ENCODE data around the gene PAK6.

DNA sequence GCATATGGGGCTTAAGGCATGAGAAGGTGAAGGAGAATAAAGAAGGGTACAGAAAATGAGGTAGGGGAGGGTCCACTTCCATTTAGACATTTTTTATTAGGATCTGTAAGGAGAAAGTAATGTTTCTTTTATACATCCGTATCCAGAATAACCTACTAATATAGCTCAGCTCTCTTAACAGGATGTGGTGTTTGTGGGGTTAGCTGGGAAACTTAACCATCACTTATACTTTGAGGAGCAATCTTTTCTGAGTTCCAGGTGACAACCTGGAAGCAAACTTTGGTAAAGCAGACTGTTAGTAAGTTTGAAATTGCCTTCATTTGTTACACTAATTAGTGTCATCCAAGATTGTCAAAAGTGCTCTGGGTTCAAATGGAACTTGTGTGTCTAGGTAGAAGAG is 41.4 kb upstream of the PAK6 start:
- TF ChIP-seq MAFK (IDR thresholded peaks at IDR 0.05; ENCODE audit: partially characterized antibody) (no peak), POLR2A (IDR thresholded peaks at IDR 0.05; ENCODE audit: low read length) (no peak), KDM5A (IDR thresholded peaks at IDR 0.05) (no peak), ZC3H11A (IDR thresholded peaks at IDR 0.05) (no peak), JUN (IDR thresholded peaks at IDR 0.05) (no peak), RARB (CRISPR knock-in tag; IDR thresholded peaks at IDR 0.05) (no peak)
- TF ChIP-seq, protein P1, sequence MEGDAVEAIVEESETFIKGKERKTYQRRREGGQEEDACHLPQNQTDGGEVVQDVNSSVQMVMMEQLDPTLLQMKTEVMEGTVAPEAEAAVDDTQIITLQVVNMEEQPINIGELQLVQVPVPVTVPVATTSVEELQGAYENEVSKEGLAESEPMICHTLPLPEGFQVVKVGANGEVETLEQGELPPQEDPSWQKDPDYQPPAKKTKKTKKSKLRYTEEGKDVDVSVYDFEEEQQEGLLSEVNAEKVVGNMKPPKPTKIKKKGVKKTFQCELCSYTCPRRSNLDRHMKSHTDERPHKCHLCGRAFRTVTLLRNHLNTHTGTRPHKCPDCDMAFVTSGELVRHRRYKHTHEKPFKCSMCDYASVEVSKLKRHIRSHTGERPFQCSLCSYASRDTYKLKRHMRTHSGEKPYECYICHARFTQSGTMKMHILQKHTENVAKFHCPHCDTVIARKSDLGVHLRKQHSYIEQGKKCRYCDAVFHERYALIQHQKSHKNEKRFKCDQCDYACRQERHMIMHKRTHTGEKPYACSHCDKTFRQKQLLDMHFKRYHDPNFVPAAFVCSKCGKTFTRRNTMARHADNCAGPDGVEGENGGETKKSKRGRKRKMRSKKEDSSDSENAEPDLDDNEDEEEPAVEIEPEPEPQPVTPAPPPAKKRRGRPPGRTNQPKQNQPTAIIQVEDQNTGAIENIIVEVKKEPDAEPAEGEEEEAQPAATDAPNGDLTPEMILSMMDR (IDR thresholded peaks at IDR 0.05): no peak
- TF ChIP-seq, protein P2, sequence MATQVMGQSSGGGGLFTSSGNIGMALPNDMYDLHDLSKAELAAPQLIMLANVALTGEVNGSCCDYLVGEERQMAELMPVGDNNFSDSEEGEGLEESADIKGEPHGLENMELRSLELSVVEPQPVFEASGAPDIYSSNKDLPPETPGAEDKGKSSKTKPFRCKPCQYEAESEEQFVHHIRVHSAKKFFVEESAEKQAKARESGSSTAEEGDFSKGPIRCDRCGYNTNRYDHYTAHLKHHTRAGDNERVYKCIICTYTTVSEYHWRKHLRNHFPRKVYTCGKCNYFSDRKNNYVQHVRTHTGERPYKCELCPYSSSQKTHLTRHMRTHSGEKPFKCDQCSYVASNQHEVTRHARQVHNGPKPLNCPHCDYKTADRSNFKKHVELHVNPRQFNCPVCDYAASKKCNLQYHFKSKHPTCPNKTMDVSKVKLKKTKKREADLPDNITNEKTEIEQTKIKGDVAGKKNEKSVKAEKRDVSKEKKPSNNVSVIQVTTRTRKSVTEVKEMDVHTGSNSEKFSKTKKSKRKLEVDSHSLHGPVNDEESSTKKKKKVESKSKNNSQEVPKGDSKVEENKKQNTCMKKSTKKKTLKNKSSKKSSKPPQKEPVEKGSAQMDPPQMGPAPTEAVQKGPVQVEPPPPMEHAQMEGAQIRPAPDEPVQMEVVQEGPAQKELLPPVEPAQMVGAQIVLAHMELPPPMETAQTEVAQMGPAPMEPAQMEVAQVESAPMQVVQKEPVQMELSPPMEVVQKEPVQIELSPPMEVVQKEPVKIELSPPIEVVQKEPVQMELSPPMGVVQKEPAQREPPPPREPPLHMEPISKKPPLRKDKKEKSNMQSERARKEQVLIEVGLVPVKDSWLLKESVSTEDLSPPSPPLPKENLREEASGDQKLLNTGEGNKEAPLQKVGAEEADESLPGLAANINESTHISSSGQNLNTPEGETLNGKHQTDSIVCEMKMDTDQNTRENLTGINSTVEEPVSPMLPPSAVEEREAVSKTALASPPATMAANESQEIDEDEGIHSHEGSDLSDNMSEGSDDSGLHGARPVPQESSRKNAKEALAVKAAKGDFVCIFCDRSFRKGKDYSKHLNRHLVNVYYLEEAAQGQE (IDR thresholded peaks at IDR 0.05): no peak
